NK-92 treated with Interleukin-12 subunit alpha and Interleukin-12 subunit beta, amount 100 ng/mL, for 24 hours (cell line): ENCODE data around the gene MAP7D3.
"Not testable (repeated sequence)": the region's sequence is repeated elsewhere in the genome, so short reads cannot be mapped to it uniquely, and the experiment has no call there.

Experiments used
- DNase-seq: peaks from one replicate; lab custom pipeline; 2025; lab: John Stamatoyannopoulos, UW

MAP7D3 gene

DNA sequence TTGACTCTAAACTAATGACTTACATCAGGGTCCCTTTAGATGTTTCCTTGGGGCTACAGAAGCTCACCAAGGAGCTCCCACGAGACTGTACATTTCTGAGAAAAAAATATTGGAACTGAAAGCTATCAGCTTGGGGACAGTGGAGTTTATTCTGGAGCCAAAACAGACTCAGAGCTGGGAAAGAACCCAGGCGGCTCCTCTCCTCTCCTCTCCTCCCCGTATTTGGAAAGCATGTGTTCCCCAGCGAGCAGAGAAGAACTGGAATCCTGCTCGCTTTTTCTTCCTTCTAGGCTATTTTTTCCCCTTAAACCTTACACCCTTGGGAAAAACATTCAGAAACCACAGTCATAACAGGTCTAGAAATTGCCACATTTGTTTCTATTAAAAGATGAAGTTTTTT is 4.3 kb upstream of the MAP7D3 start:
- no peak for DNase-seq

- DNase-seq, result no peak
These were observed 784 bp downstream of the MAP7D3 start for GRCh38 chrX:136250191-136251040.

DNA sequence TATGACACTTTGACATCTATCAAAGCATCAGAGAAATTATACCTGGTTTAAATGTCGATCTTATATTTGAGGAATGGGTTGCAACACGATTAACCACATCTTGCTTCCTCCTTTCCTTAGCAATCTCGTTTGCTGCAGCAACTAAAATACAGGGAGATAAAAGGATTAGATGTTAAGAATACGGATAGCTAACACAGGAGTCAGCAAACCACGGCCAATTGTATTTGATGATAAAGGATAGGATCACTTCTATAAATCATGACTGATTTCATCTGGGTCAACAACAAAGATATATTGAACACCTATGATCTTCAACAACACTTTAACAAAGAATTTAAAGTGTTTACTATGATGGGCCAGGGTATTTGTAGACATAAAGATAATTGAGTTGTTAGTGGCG is 5.0 kb downstream of the MAP7D3 start:
- DNase-seq, result no peak

GRCh38 chrX:136237849-136238248 is 13.4 kb downstream of the MAP7D3 start:
- not testable (repeated sequence) for DNase-seq

DNA sequence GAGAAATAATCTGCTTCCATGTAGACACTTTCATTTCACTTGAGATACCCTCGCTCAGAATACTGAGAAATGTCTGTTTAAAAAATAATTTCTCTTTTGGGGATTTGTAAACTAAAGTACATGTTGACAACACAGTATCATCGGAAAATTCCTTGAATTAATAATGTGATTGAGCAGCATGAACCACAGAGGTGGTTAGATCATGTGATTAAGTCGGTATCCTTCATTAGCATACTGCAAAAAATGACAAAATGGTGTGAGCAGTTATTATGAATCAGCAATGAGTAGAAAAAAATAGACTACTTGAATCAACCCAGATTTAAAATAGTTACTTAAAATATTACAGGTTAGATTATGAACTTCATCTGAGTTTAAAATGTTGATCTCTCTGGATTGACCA is 14.1 kb downstream of the MAP7D3 start:
- DNase-seq, result no peak

DNA sequence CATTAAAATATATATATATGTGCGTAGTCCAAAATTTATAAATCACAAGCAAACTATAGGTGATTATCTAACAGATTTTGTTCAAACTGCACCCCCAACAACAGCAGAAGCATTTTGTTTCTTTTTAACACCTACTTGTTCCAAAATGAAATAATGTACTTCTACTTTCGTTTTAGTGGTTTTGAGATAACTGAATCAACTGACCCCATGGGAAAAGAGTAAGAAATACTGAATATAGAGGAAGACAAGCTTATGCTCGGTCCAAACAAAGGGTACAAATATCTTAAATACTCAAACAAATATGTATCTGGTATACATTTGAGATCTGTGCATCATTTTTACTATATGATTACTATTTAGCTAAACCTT is 22.4 kb downstream of the MAP7D3 start:
- DNase-seq, result no peak

- no peak for DNase-seq
These were observed 23.0 kb downstream of the MAP7D3 start for GRCh38 chrX:136227948-136228838.

GRCh38 chrX:136227074-136227473 is 24.1 kb downstream of the MAP7D3 start:
- no peak for DNase-seq

GRCh38 chrX:136221851-136222513 is 29.2 kb downstream of the MAP7D3 start:
- no peak for DNase-seq

- DNase-seq, result no peak
These were observed 30.2 kb downstream of the MAP7D3 start for GRCh38 chrX:136220951-136221350.

- DNase-seq, result no peak
These were observed 30.7 kb downstream of the MAP7D3 start for GRCh38 chrX:136220540-136220939.

GRCh38 chrX:136219893-136220292 is 31.3 kb downstream of the MAP7D3 start:
- no peak for DNase-seq

DNA sequence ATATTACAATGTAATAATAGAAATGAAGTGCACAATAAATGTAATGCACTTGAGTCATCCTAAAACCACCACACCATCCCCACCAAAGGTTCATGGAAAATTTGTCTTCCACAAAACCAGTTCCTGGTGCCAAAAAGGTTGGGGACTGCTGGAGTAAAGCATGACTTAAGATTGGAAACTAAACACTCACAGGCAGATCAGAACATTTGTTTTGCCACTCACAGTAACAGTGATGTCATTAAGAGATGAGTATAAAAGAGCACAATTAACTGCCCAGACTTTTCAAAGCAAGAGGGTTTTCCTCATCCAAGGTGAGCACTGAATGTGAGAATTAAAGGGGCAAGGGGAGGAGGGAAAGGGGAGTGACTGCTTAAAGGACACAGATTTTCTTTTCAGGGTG is 35.6 kb downstream of the MAP7D3 start:
- no peak for DNase-seq

DNA sequence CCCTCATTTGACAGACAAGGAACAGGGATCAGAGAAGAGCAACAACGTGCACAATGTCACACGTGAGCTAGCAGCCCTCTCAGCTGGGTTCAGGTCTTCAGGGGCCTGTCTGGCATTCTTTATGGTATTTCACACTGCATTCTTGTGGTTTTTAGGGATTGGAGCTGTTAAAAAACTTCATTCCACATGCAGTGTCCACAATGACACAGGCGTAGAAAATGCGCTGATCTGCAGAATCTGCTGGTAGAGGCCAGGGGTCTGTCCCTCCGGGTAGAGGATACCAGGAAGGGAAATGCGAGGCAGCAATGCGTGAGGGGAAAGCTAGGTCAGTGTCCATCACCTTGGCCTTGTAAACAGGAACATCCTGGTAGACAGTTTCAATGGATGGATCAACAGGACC is 36.6 kb downstream of the MAP7D3 start:
- DNase-seq, result no peak

GRCh38 chrX:136212557-136213111 is 38.6 kb downstream of the MAP7D3 start:
- DNase-seq, result no peak

DNA sequence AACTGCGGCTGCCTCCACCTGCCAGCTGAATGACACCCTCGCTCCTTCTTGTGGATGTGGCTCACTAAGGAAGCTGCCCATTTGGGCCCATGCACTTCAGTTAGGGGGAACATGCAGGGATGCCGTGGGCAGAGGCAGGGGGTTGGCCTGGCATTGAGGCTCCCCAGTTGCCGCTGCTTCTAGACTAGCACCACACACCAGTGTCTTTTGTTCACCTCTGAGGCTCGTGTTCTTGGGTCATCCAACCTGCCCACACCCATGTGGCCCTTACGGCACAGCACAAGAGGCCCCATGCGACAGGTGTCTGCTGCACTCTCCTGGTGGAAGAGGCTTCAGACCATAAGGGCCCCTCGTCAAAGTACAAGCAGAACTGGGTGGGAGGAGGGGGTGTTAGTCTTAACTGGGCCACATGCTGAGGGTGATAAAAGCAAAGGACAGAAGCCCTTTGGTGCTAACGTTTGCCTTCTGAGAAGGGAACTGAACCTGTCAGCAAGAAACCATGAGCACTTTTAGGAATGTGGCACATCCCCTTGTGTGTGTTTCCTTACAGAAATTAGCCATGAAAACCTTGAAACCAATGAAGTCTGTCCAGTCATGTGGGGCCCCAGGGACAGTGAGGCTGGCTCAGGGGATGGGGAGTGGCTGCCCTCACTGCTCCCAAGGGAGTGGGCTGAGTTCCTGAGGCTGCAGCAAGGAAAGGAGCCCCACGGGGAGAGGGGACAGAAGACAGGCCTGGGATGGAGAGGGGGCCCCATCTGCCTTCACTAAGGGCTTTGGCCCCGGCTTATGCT is 39.2 kb downstream of the MAP7D3 start:
- no peak for DNase-seq

GRCh38 chrX:136210806-136211205 is 40.4 kb downstream of the MAP7D3 start:
- no peak for DNase-seq

GRCh38 chrX:136210243-136210642 is 41.0 kb downstream of the MAP7D3 start:
- no peak for DNase-seq

DNA sequence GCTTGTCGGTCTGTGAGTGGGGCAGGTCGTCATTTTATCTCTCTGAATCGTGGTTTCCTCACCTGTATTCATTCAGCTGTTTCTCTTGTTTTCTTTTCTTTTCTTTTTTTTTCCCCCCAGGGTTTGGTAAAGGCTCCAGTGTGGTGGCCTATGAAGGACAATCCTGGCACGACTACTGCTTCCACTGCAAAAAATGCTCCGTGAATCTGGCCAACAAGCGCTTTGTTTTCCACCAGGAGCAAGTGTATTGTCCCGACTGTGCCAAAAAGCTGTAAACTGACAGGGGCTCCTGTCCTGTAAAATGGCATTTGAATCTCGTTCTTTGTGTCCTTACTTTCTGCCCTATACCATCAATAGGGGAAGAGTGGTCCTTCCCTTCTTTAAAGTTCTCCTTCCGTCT is 41.4 kb downstream of the MAP7D3 start:
- no peak for DNase-seq

DNA sequence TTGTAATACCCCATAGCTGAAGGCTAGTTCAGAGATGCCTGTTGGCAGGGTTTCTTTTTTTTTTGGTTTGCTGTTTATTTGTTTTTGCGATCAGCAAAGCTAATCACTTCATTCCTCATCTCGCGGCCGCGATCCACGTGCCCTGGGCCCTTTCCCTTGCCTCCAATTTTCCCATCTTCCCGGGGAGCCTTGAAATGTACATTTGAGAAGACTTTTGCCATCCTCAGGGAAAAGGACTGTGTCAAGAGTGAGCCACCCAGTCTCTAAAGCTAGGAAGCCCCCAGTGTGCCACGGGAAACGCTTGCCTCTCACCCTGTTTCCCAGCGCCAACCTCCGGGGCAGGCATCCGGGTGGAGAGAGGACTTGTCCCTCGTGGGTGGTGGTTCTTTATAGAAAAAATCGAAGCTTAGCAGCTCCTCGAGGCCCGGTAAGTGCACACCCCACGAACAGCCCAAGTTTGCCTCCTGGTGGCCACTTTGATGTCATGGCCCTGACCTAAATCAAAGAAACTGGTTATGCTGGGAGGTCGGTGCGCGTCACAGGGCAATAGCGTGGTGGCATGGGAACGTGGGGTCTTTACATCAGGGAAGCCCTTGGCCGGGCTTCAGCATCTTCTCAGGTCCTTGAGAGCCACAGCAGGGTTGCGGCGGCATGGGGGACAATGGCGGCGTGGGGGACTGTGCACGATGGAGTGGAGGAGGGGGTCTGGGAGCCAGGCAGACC is 42.0 kb downstream of the MAP7D3 start:
- DNase-seq, result no peak

DNA sequence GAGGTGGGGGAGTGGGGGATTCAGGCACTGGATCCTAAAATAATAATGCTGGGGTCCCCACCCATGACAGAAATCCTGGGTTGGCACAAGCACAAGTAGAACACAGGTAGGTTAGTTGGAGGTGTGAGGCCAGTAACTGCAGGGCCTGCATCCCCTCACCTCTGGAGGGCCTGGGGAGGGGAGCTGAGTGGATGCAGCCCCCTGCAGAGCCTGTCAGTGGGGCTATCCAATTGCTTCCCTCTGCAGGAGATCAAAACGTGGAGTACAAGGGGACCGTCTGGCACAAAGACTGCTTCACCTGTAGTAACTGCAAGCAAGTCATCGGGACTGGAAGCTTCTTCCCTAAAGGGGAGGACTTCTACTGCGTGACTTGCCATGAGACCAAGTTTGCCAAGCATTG is 43.7 kb downstream of the MAP7D3 start:
- no peak for DNase-seq
